Measurements from ENCODE around the gene RHBDD1. TPM values are rescaled to one million over a fixed set of nuclear protein-coding genes. Genes with fewer than 3 reads are reported as not detected.
"Not testable (repeated sequence)": the region's sequence is repeated elsewhere in the genome, so short reads cannot be mapped to it uniquely, and the experiment has no call there.

Gene RHBDD1
- total RNA-seq, 1 donor from 2014 or later = 29.9 TPM

GRCh38 chr2:226837787-226838603, 2.1 kb downstream of the RHBDD1 start:
- peak overlapping the region; percentile 97 for H3K4me3 Mint-ChIP-seq (ENCODE audit: unreplicated experiment)
- no peaks in the 10 kb centered on the region for H3K36me3 Mint-ChIP-seq (ENCODE audit: unreplicated experiment)
- DNase-seq = no peak
- no peaks in the 10 kb centered on the region for H3K27me3 Mint-ChIP-seq (ENCODE audit: unreplicated experiment)
- H3K9me3 Mint-ChIP-seq (ENCODE audit: unreplicated experiment) = peaks cover 1% of the 10 kb centered on the region
- H3K4me1 Mint-ChIP-seq (ENCODE audit: low read depth, unreplicated experiment) = peaks cover 25% of the 10 kb centered on the region
- no peak overlapping the region for H3K27ac Mint-ChIP-seq (ENCODE audit: unreplicated experiment)
- TF ChIP-seq CTCF (IDR thresholded peaks at IDR 0.05; ENCODE audit: partially characterized antibody, unreplicated experiment) = no peak

- H3K27me3 Mint-ChIP-seq (ENCODE audit: unreplicated experiment) = no peaks in the 10 kb centered on the region
- no peaks in the 10 kb centered on the region for H3K36me3 Mint-ChIP-seq (ENCODE audit: unreplicated experiment)
- peaks cover 25% of the 10 kb centered on the region for H3K4me1 Mint-ChIP-seq (ENCODE audit: low read depth, unreplicated experiment)
- TF ChIP-seq CTCF (IDR thresholded peaks at IDR 0.05; ENCODE audit: partially characterized antibody, unreplicated experiment) = no peak
- H3K9me3 Mint-ChIP-seq (ENCODE audit: unreplicated experiment) = peaks cover 1% of the 10 kb centered on the region
- no peak overlapping the region for H3K27ac Mint-ChIP-seq (ENCODE audit: unreplicated experiment)
- no peak for DNase-seq
- H3K4me3 Mint-ChIP-seq (ENCODE audit: unreplicated experiment) = no peak overlapping the region
Measured at GRCh38 chr2:226838722-226839121, 2.9 kb downstream of the RHBDD1 start.

GRCh38 chr2:226839161-226839560, 3.3 kb downstream of the RHBDD1 start:
- TF ChIP-seq CTCF (IDR thresholded peaks at IDR 0.05; ENCODE audit: partially characterized antibody, unreplicated experiment) = no peak
- Mint-ChIP-seq H3K27ac (ENCODE audit: unreplicated experiment) (peak overlapping the region; percentile 62), H3K4me1 (ENCODE audit: low read depth, unreplicated experiment) (peaks cover 25% of the 10 kb centered on the region), H3K4me3 (ENCODE audit: unreplicated experiment) (peak overlapping the region; percentile 15), H3K27me3 (ENCODE audit: unreplicated experiment) (no peaks in the 10 kb centered on the region), H3K36me3 (ENCODE audit: unreplicated experiment) (no peaks in the 10 kb centered on the region), H3K9me3 (ENCODE audit: unreplicated experiment) (peaks cover 1% of the 10 kb centered on the region)
- no peak for DNase-seq

GRCh38 chr2:226839951-226840350, 4.1 kb downstream of the RHBDD1 start:
- Mint-ChIP-seq H3K27ac (ENCODE audit: unreplicated experiment) (peak overlapping the region; percentile 85), H3K9me3 (ENCODE audit: unreplicated experiment) (peaks cover 1% of the 10 kb centered on the region), H3K4me1 (ENCODE audit: low read depth, unreplicated experiment) (peaks cover 21% of the 10 kb centered on the region), H3K4me3 (ENCODE audit: unreplicated experiment) (peak overlapping the region; percentile 47), H3K36me3 (ENCODE audit: unreplicated experiment) (no peaks in the 10 kb centered on the region), H3K27me3 (ENCODE audit: unreplicated experiment) (no peaks in the 10 kb centered on the region)
- no peak for DNase-seq
- TF ChIP-seq CTCF (IDR thresholded peaks at IDR 0.05; ENCODE audit: partially characterized antibody, unreplicated experiment) = no peak

- not testable (repeated sequence) for H3K4me3 Mint-ChIP-seq (ENCODE audit: unreplicated experiment); H3K36me3 Mint-ChIP-seq (ENCODE audit: unreplicated experiment); H3K27me3 Mint-ChIP-seq (ENCODE audit: unreplicated experiment)
Measured at GRCh38 chr2:226843001-226843400, 7.1 kb downstream of the RHBDD1 start.

More at GRCh38 chr2:226843001-226843400, 7.1 kb downstream of the RHBDD1 start:
- not testable (repeated sequence) for H3K9me3 Mint-ChIP-seq (ENCODE audit: unreplicated experiment); DNase-seq; H3K27ac Mint-ChIP-seq (ENCODE audit: unreplicated experiment)
- peaks cover 16% of the 10 kb centered on the region for H3K4me1 Mint-ChIP-seq (ENCODE audit: low read depth, unreplicated experiment)

Data from glutamatergic neuron (in vitro differentiated cells).